Measurements from ENCODE around the gene PCDH9.

PCDH9 gene

DNA sequence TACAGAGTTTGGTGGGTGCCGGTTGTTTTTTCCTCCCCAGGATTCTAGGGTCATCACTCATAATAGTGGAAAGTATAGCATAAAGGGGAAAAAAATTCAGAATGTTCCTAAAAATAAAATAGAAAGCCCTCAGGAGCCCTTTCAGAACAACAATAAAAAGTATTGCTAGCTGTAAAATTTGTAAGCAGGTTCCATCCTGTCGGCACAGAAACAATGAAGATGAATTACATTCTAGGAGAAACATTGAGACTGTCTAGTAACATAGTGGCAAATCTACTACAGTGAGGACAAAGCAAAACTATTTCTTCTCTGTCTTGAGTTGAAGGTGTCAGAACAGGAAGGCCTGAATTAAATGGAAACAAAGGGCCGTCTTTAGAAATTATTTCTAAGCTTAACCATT is 870.7 kb downstream of the PCDH9 start:
- no peaks in the 10 kb centered on the region for H3K79me2 ChIP-seq (ENCODE audit: insufficient read depth, low read length)
- TF ChIP-seq EZH2phosphoT487 (IDR thresholded peaks at IDR 0.05; ENCODE audit: borderline replicate concordance) = no peak
- TF ChIP-seq CTCF (conservative IDR thresholded peaks at IDR 0.05; ENCODE audit: low read length) = no peak
- H3K9me2 ChIP-seq (replicated peaks; ENCODE audit: low read depth, low read length) = no peaks in the 10 kb centered on the region
- no peaks in the 10 kb centered on the region for H4K20me1 ChIP-seq (ENCODE audit: insufficient read depth, low read length, poor library complexity, severe bottlenecking)
- no peaks in the 10 kb centered on the region for H3K27me3 ChIP-seq (ENCODE audit: insufficient read depth, low read length, poor library complexity, severe bottlenecking)
- no peak overlapping the region for H3K4me2 ChIP-seq (ENCODE audit: low read depth, low read length, poor library complexity, severe bottlenecking)
- H3K4me1 ChIP-seq (ENCODE audit: insufficient read depth, low read length, poor library complexity, severe bottlenecking) = no peaks in the 10 kb centered on the region
- H3K9me3 ChIP-seq (ENCODE audit: insufficient read depth, low read depth, low read length) = no peaks in the 10 kb centered on the region
- no peaks in the 10 kb centered on the region for H3F3A ChIP-seq (ENCODE audit: low read depth)
- H3K4me3 ChIP-seq (ENCODE audit: low read length, poor library complexity, severe bottlenecking) = no peak overlapping the region
- no peak overlapping the region for H3K9ac ChIP-seq (ENCODE audit: low read depth, low read length, poor library complexity, severe bottlenecking)
- no peak overlapping the region for H2AFZ ChIP-seq (ENCODE audit: low read length)
- no peaks in the 10 kb centered on the region for H3K36me3 ChIP-seq (ENCODE audit: insufficient read depth, low read length)

- H3K9ac ChIP-seq (ENCODE audit: low read depth, low read length, poor library complexity, severe bottlenecking) = no peak overlapping the region
- no peaks in the 10 kb centered on the region for H3K27me3 ChIP-seq (ENCODE audit: insufficient read depth, low read length, poor library complexity, severe bottlenecking)
- H3F3A ChIP-seq (ENCODE audit: low read depth) = no peaks in the 10 kb centered on the region
- H3K9me2 ChIP-seq (replicated peaks; ENCODE audit: low read depth, low read length) = no peaks in the 10 kb centered on the region
- H3K9me3 ChIP-seq (ENCODE audit: insufficient read depth, low read depth, low read length) = no peaks in the 10 kb centered on the region
- no peaks in the 10 kb centered on the region for H3K36me3 ChIP-seq (ENCODE audit: insufficient read depth, low read length)
- H2AFZ ChIP-seq (ENCODE audit: low read length) = no peak overlapping the region
- no peaks in the 10 kb centered on the region for H3K4me1 ChIP-seq (ENCODE audit: insufficient read depth, low read length, poor library complexity, severe bottlenecking)
- H3K79me2 ChIP-seq (ENCODE audit: insufficient read depth, low read length) = no peaks in the 10 kb centered on the region
- H3K4me3 ChIP-seq (ENCODE audit: low read length, poor library complexity, severe bottlenecking) = no peak overlapping the region
- H4K20me1 ChIP-seq (ENCODE audit: insufficient read depth, low read length, poor library complexity, severe bottlenecking) = no peaks in the 10 kb centered on the region
- TF ChIP-seq EZH2phosphoT487 (IDR thresholded peaks at IDR 0.05; ENCODE audit: borderline replicate concordance) = no peak
- no peak for TF ChIP-seq CTCF (conservative IDR thresholded peaks at IDR 0.05; ENCODE audit: low read length)
- no peak overlapping the region for H3K4me2 ChIP-seq (ENCODE audit: low read depth, low read length, poor library complexity, severe bottlenecking)
These were observed 871.6 kb downstream of the PCDH9 start for GRCh38 chr13:66358564-66358963.

GRCh38 chr13:66357463-66357862 is 872.7 kb downstream of the PCDH9 start:
- no peaks in the 10 kb centered on the region for H3K27me3 ChIP-seq (ENCODE audit: insufficient read depth, low read length, poor library complexity, severe bottlenecking)
- no peak overlapping the region for H3K4me2 ChIP-seq (ENCODE audit: low read depth, low read length, poor library complexity, severe bottlenecking)
- H3K9me2 ChIP-seq (replicated peaks; ENCODE audit: low read depth, low read length) = no peaks in the 10 kb centered on the region
- no peaks in the 10 kb centered on the region for H3F3A ChIP-seq (ENCODE audit: low read depth)
- H3K9me3 ChIP-seq (ENCODE audit: insufficient read depth, low read depth, low read length) = no peaks in the 10 kb centered on the region
- H3K9ac ChIP-seq (ENCODE audit: low read depth, low read length, poor library complexity, severe bottlenecking) = no peak overlapping the region
- no peaks in the 10 kb centered on the region for H3K4me1 ChIP-seq (ENCODE audit: insufficient read depth, low read length, poor library complexity, severe bottlenecking)
- no peaks in the 10 kb centered on the region for H3K36me3 ChIP-seq (ENCODE audit: insufficient read depth, low read length)
- H4K20me1 ChIP-seq (ENCODE audit: insufficient read depth, low read length, poor library complexity, severe bottlenecking) = no peaks in the 10 kb centered on the region
- H2AFZ ChIP-seq (ENCODE audit: low read length) = no peak overlapping the region
- H3K4me3 ChIP-seq (ENCODE audit: low read length, poor library complexity, severe bottlenecking) = no peak overlapping the region
- TF ChIP-seq CTCF (conservative IDR thresholded peaks at IDR 0.05; ENCODE audit: low read length) = no peak
- TF ChIP-seq EZH2phosphoT487 (IDR thresholded peaks at IDR 0.05; ENCODE audit: borderline replicate concordance) = no peak
- H3K79me2 ChIP-seq (ENCODE audit: insufficient read depth, low read length) = no peaks in the 10 kb centered on the region

Measured in Loucy (cell line).